CD4-positive, alpha-beta T cell treated with Interferon gamma for 1 hour (primary cell): ENCODE data around the gene TFDP1.
"Not testable (repeated sequence)": the region's sequence is repeated elsewhere in the genome, so short reads cannot be mapped to it uniquely, and the experiment has no call there.

Experiments
- DNase-seq: peaks from one replicate; pipeline ENCODE4 v3.0.0-alpha.2; 2020

TFDP1 gene

GRCh38 chr13:113576597-113576996 lies 8.0 kb upstream of the TFDP1 start:
- no peak for DNase-seq

- no peak for DNase-seq
Measured at GRCh38 chr13:113577881-113578435, 6.6 kb upstream of the TFDP1 start.

GRCh38 chr13:113579686-113580085 lies 4.9 kb upstream of the TFDP1 start:
- DNase-seq: no peak

- no peak for DNase-seq
Measured at GRCh38 chr13:113581871-113582270, 2.7 kb upstream of the TFDP1 start.

- DNase-seq: no peak
Measured at GRCh38 chr13:113582841-113583631, 1.5 kb upstream of the TFDP1 start.

GRCh38 chr13:113584870-113585671 lies 518 bp downstream of the TFDP1 start:
- DNase-seq: no peak

- no peak for DNase-seq
Measured at GRCh38 chr13:113585896-113586295, 1.3 kb downstream of the TFDP1 start.

- no peak for DNase-seq
Measured at GRCh38 chr13:113586661-113587479, 2.3 kb downstream of the TFDP1 start.

- no peak for DNase-seq
Measured at GRCh38 chr13:113588394-113589111, 4.0 kb downstream of the TFDP1 start.

GRCh38 chr13:113589251-113589960 lies 4.9 kb downstream of the TFDP1 start:
- no peak for DNase-seq

GRCh38 chr13:113589961-113590339 lies 5.4 kb downstream of the TFDP1 start:
- no peak for DNase-seq

- DNase-seq: no peak
Measured at GRCh38 chr13:113591750-113592149, 7.2 kb downstream of the TFDP1 start.

- no peak for DNase-seq
Measured at GRCh38 chr13:113592571-113592970, 8.0 kb downstream of the TFDP1 start.

- not testable (repeated sequence) for DNase-seq
Measured at GRCh38 chr13:113594066-113594821, 9.7 kb downstream of the TFDP1 start.

- DNase-seq: no peak
Measured at GRCh38 chr13:113595131-113595530, 10.6 kb downstream of the TFDP1 start.

GRCh38 chr13:113596321-113597200 lies 12.0 kb downstream of the TFDP1 start:
- DNase-seq: no peak

- DNase-seq: no peak
Measured at GRCh38 chr13:113597391-113598080, 13.0 kb downstream of the TFDP1 start.

GRCh38 chr13:113598081-113598410 lies 13.5 kb downstream of the TFDP1 start:
- no peak for DNase-seq

- no peak for DNase-seq
Measured at GRCh38 chr13:113598481-113598880, 13.9 kb downstream of the TFDP1 start.
